Loucy (cell line): ENCODE results near the gene MSMP.

Experiments
- H2AFZ ChIP-seq: fragments of 200-600 bp; sonication (generic); 2 replicates; pipeline ENCODE4 v1.6.0; 2016; ENCODE audit warnings: antibody characterized with exemption, mild to moderate bottlenecking, low read length, moderate library complexity
- H3F3A ChIP-seq: fragments of 200-600 bp; 2 replicates; pipeline ENCODE4 v1.6.0; 2016; ENCODE audit warnings: antibody characterized with exemption, low read depth, mild to moderate bottlenecking
- H3K27me3 ChIP-seq: fragments of 200-600 bp; sonication (generic); 2 replicates; pipeline ENCODE4 v1.6.1; 2014; ENCODE audit warnings: low read length, mild to moderate bottlenecking; ENCODE audit not compliant: insufficient read depth, poor library complexity, severe bottlenecking
- H3K36me3 ChIP-seq: fragments of 200-600 bp; sonication (generic); 2 replicates; pipeline ENCODE4 v1.6.1; 2016; ENCODE audit warnings: low read length; ENCODE audit not compliant: insufficient read depth
- H3K4me1 ChIP-seq: fragments of 200-600 bp; sonication (generic); 2 replicates; pipeline ENCODE4 v1.5.1; 2014; ENCODE audit warnings: low read length, mild to moderate bottlenecking; ENCODE audit not compliant: insufficient read depth, poor library complexity, severe bottlenecking
- H3K4me2 ChIP-seq: fragments of 200-600 bp; sonication (generic); 2 replicates; pipeline ENCODE4 v1.6.0; 2014; ENCODE audit warnings: antibody characterized with exemption, low read length, low read depth, mild to moderate bottlenecking; ENCODE audit not compliant: poor library complexity, severe bottlenecking
- H3K4me3 ChIP-seq: fragments of 200-600 bp; sonication (generic); 2 replicates; pipeline ENCODE4 v1.5.1; 2014; ENCODE audit warnings: low read length, mild to moderate bottlenecking, mixed read lengths; ENCODE audit not compliant: poor library complexity, severe bottlenecking
- H3K79me2 ChIP-seq: fragments of 200-600 bp; sonication (generic); 2 replicates; pipeline ENCODE4 v1.6.1; 2014; ENCODE audit warnings: low read length; ENCODE audit not compliant: insufficient read depth
- H3K9ac ChIP-seq: fragments of 200-600 bp; sonication (generic); 2 replicates; pipeline ENCODE4 v1.6.0; 2014; ENCODE audit warnings: mild to moderate bottlenecking, low read depth, low read length, moderate library complexity; ENCODE audit not compliant: poor library complexity, severe bottlenecking
- H3K9me2 ChIP-seq: fragments of 200-600 bp; sonication (generic); replicated peaks from 2 replicates; pipeline ENCODE4 v1.6.1; 2016; ENCODE audit warnings: low read depth, low read length, mixed read lengths
- H3K9me3 ChIP-seq: fragments of 200-600 bp; sonication (generic); 2 replicates; pipeline ENCODE4 v1.6.1; 2014; ENCODE audit warnings: mild to moderate bottlenecking, antibody characterized with exemption, low read length, low read depth; ENCODE audit not compliant: insufficient read depth
- H4K20me1 ChIP-seq: fragments of 200-600 bp; sonication (generic); 2 replicates; pipeline ENCODE4 v1.6.0; 2014; ENCODE audit warnings: antibody characterized with exemption, low read length, mild to moderate bottlenecking; ENCODE audit not compliant: insufficient read depth, poor library complexity, severe bottlenecking
- EZH2phosphoT487 ChIP-seq: fragments of 200-600 bp; IDR thresholded peaks from 2 replicates; pipeline ENCODE4 v1.6.1; 2018; ENCODE audit warnings: antibody characterized with exemption, mild to moderate bottlenecking, moderate library complexity, borderline replicate concordance
- TF ChIP-seq, protein P1 (sequence below): fragments of 200-600 bp; sonication (generic); conservative IDR thresholded peaks from 2 replicates; pipeline ENCODE4 v1.5.1; 2014; ENCODE audit warnings: mild to moderate bottlenecking, antibody characterized with exemption, low read length

The MSMP gene

DNA sequence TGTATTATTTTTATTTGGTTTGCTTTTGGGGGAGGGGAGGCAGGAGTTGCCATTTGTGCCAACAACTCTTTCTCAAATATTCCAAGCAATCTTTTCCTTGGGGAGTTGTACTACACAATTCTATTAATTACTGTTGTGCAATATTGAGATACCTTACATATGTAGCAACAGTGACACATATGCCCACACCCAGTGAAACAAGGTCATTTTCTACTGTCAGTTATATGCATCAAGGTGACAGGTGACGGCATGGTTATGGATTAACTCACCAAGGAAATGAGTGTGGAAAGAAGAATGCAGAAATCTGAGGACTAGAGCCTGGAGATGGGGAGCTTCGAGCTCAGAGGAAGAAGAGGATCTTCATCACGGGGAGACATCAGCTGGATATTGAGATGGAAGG lies 17.9 kb upstream of the MSMP start:
- no peak overlapping the region for H3K4me2 ChIP-seq

DNA sequence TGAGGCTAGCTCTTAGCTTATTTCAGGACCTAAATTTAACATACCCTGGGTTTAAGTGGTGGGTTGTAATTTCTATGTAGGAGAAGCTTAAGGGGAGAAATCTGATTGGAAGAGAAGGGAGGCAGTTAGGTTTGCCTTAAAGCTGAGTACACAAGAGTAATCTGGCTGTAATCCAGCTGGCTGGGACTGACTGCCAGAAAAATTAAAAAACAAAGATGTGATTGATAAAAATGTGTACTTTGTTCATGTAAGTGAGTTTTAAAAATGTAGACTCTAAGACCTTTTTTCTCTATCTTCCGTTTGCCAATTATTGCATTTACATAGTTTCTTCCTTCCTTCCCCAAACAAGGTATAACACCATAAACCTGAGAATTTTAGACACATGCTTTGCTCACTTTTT lies 17.5 kb upstream of the MSMP start:
- Histone ChIP-seq H3K4me3 (no peak overlapping the region), H2AFZ (no peak overlapping the region), H3K36me3 (no peaks in the 10 kb centered on the region), H3K9me2 (no peaks in the 10 kb centered on the region), H3K4me1 (no peaks in the 10 kb centered on the region), H3F3A (no peaks in the 10 kb centered on the region), H3K9ac (no peak overlapping the region), H3K79me2 (peaks cover 31% of the 10 kb centered on the region), H3K9me3 (no peaks in the 10 kb centered on the region), H3K4me2 (no peak overlapping the region), H3K27me3 (no peaks in the 10 kb centered on the region), H4K20me1 (peaks cover 8% of the 10 kb centered on the region)
- TF ChIP-seq, protein P1, sequence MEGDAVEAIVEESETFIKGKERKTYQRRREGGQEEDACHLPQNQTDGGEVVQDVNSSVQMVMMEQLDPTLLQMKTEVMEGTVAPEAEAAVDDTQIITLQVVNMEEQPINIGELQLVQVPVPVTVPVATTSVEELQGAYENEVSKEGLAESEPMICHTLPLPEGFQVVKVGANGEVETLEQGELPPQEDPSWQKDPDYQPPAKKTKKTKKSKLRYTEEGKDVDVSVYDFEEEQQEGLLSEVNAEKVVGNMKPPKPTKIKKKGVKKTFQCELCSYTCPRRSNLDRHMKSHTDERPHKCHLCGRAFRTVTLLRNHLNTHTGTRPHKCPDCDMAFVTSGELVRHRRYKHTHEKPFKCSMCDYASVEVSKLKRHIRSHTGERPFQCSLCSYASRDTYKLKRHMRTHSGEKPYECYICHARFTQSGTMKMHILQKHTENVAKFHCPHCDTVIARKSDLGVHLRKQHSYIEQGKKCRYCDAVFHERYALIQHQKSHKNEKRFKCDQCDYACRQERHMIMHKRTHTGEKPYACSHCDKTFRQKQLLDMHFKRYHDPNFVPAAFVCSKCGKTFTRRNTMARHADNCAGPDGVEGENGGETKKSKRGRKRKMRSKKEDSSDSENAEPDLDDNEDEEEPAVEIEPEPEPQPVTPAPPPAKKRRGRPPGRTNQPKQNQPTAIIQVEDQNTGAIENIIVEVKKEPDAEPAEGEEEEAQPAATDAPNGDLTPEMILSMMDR = no peak
- TF ChIP-seq EZH2phosphoT487 = no peak

More for the DNA sequence above, 17.9 kb upstream of the MSMP start:
- Histone ChIP-seq H3K9me3 (no peaks in the 10 kb centered on the region), H3K4me3 (no peak overlapping the region), H2AFZ (no peak overlapping the region), H3K9me2 (no peaks in the 10 kb centered on the region), H3K4me1 (no peaks in the 10 kb centered on the region), H3K9ac (no peak overlapping the region), H4K20me1 (peaks cover 4% of the 10 kb centered on the region), H3K79me2 (peaks cover 31% of the 10 kb centered on the region), H3K27me3 (no peaks in the 10 kb centered on the region), H3F3A (no peaks in the 10 kb centered on the region), H3K36me3 (no peaks in the 10 kb centered on the region)
- no peak for TF ChIP-seq EZH2phosphoT487
- TF ChIP-seq, protein P1 = no peak

DNA sequence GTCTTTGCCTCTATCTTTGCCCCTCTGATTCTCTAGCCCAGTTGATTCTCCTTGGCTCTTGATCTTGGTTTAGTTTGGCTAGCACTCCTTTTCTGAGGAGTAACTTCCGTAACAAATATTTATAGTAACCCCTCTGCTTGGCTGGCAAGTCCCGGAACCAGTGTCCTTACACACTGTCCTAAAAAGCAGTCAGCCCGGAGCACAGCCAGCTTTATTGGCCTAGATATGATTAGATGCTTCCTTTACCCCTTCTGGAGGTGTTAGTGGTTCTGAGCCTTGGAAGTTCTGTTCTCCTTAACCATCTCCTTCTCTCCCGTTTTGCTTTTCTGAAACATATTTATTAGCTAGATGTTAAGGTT lies 17.0 kb upstream of the MSMP start:
- TF ChIP-seq EZH2phosphoT487 = no peak
- TF ChIP-seq, protein P1 = no peak
- Histone ChIP-seq H4K20me1 (peaks cover 9% of the 10 kb centered on the region), H3K4me2 (no peak overlapping the region), H3K9me2 (no peaks in the 10 kb centered on the region), H3K9ac (no peak overlapping the region), H3K4me1 (no peaks in the 10 kb centered on the region), H3K79me2 (peaks cover 33% of the 10 kb centered on the region), H3K36me3 (no peaks in the 10 kb centered on the region), H3K4me3 (no peak overlapping the region), H3K27me3 (no peaks in the 10 kb centered on the region), H3F3A (no peaks in the 10 kb centered on the region), H2AFZ (no peak overlapping the region), H3K9me3 (no peaks in the 10 kb centered on the region)
